ENCODE results near the gene UBE2L3.
"Not testable (repeated sequence)": the region's sequence is repeated elsewhere in the genome, so short reads cannot be mapped to it uniquely, and the experiment has no call there.

The UBE2L3 gene

GRCh38 chr22:21605887-21606564, 38.5 kb downstream of the UBE2L3 start:
- no peak for DNase-seq

GRCh38 chr22:21606775-21607174, 39.3 kb downstream of the UBE2L3 start:
- no peak for DNase-seq

GRCh38 chr22:21609556-21610157, 42.1 kb downstream of the UBE2L3 start:
- DNase-seq, result not testable (repeated sequence)

DNA sequence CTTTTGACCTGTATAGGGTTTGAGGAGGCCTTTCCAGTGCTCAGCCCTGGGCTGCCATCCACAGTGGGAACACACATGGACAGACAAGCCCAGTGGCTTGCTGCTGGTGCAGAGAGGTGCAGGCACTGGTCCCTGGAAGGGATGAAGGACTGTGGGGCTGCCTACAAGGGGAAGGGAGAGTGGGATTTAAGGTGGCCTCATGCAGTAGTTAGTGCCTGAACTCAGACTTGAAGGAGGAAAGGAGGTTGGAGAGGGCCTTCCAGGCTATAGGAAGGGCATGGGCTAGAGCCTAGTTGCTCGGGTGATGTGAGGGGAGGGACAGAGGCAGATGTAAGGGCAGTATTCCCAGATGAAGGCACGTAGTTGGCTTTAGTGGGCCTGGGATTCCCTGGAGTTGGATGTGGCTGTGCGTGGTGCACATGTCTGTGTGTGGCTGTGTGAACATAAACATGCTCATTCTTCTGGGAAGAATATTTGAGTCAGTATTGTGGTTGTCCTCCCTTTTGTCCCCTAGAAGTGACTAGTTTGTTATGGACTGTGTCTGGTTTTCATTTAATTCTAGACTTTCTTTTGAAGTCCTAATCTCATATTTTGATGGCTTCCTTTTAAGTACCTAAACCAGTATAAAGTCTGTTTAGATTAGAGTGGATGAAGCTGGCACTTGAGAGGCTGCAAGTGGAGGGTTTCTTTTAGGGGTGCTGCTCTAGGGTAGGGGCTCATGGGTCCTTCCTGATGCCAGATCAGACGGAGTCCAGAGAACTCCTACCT, 43.9 kb downstream of the UBE2L3 start:
- no peak for DNase-seq

- no peak for DNase-seq
Measured at GRCh38 chr22:21612858-21613257, 45.3 kb downstream of the UBE2L3 start.

DNA sequence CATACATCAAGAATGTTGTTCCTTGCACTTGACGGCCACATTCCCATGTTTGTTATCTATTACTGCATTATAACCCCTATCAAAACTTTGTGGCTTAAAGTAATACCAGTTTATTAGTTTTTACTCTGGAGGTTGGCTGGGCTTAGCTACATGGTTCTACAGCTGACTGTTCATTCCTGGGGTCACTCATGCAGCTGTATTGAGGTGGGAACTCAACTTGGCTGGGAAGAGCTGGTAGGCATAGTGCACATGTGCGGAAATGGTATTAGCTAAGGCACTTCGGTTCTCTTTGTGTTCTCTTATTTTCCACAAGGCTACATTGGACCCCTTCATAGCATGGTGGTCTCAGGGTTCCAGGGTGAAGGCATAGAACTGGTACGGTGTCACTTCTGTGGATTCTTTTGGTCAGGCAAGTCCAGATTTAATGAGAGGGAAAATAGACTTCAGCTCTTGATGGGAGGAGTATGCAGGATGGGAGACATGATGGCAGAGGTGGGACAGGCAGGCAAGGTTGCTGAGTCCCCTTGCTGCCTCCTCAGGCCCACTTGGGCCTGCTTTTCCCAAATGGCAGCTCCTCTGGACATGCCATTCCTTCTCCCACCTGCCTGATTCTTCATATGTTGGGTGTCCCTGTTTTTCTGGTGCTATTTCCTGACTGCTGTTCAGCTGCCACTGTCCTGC, 46.2 kb downstream of the UBE2L3 start:
- DNase-seq, result no peak

GRCh38 chr22:21615731-21616130, 48.2 kb downstream of the UBE2L3 start:
- DNase-seq, result no peak

DNA sequence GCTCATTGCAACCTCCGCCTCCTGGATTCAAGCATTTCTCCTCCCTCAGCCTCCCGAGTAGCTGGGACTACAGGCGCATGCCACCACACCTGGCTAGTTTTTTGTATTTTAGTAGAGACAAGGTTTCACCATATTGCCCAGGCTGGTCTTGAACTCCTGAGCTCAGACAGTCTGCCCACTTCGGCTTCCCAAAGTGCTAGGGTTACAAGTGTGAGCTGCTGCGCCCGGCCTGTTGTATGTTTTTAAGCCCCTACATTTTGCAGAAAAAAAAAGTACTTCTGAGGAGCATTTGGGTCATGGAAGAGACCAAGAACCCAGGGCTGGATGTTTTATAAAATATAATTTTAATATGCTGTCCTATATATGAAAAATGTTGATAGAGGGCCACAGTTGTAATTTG, 49.8 kb downstream of the UBE2L3 start:
- not testable (repeated sequence) for DNase-seq

GRCh38 chr22:21621025-21621424, 53.5 kb downstream of the UBE2L3 start:
- DNase-seq, result no peak

- DNase-seq, result no peak
Measured at GRCh38 chr22:21622011-21622918, 54.8 kb downstream of the UBE2L3 start.

GRCh38 chr22:21622919-21623647, 55.6 kb downstream of the UBE2L3 start:
- DNase-seq, result no peak

DNA sequence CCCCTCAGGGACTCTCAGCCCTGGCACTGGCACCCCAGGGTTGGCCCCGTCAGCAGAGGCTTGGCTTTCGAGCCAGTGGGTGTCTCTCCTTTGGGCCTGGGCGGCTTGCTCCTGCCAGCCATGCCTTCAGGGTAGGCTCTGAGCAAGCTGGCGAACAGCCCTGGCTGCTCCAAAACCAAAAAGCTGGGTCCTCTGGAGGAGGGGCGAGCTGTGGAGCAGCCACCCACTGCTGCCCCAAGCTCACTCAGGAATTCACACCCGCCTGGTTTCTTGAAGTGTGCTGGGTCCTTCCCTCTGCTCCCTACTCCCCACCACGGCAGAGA, 56.1 kb downstream of the UBE2L3 start:
- no peak for DNase-seq

GRCh38 chr22:21624120-21624879, 56.8 kb downstream of the UBE2L3 start:
- DNase-seq, result peak; percentile 24 to 33

- DNase-seq, result no peak
Measured at GRCh38 chr22:21624880-21625791, 57.6 kb downstream of the UBE2L3 start.

GRCh38 chr22:21626073-21626734, 58.7 kb downstream of the UBE2L3 start:
- no peak for DNase-seq

DNA sequence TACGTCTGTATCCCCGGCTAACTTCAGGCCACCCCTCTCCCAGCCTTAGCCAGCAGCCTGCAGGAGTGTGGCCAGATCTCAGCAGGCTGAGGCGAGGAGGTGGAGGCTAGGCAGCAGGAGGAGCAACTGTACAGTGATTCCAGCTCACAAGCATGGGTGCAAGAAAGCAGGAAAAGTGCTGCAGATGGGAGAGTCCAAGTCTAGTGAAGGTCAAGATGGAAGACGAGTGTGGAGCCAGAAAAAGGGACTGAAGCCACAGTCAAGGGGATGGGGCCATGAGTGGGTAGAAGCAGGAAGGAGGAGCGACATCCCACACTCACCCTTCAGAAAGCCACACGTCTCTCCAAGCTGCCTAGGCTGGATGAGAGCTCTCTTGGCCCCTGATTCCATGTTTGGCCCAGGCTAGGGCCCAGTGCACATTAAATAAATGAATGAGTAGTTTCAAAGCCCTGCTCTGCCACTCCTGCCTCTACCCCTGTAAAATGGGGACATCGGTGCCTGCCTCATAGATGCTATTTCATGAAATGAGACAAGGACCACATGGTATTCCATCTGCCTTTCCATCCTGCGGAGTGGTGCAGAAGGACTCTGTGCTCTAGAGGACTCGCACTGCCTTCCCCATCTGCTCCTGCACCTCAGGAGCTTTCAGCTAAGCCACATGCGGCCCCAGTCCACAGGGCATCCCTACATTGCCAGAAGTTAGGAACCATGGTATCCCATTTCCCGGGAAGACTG, 59.4 kb downstream of the UBE2L3 start:
- no peak for DNase-seq

DNA sequence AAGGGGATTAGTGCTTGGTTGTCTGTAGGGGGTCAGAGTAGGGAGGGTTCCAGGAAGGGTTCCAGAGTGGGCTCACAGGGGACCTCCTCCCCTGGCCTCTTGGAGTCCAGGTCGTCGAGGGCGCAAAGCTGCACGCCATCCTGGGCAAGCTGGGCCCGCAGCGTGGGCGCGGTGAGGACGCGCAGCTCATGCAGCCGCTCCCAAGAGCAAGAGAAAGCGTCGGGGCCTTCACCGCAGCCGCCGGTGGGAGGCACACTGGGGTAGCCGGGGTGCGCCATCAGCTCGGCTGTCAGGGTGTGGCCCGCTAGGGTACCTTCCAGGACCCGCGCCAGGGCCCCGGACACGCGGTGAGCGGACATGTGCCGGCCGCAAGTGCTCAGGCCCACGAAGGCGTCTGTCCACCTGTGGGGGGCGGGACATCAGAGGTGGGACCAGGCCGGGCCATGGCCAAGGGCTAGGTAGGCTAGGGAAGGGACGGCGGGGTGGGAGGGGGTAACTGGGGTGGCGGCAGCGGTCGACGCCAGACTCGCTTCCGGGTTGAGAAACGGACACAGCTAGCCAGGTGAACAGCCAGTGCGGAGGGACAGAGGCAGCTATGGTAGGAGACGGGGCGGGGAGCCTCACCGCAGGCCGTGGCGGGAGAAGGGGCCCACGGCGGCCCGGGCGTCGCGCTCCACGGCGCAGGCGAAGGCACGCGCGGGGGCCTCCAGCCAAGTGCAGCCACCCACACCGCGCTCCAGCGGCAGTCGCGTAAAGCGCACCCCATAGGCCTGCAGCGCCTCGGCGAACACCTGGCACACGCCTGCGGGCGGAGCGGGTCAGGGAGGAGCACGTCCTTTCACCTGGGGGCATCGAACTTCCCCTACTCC, 61.1 kb downstream of the UBE2L3 start:
- DNase-seq, result no peak
